HG02610 (cell line): ENCODE measurements around the gene KRTAP4-8.
"Not testable (repeated sequence)": the region's sequence is repeated elsewhere in the genome, so short reads cannot be mapped to it uniquely, and the experiment has no call there.

ENCODE experiments used
- ATAC-seq: cut with Tn5 transposase; IDR thresholded peaks from one replicate; pipeline ENCODE4 v1.9.1; 2021; ENCODE audit warnings: mild to moderate bottlenecking, moderate library complexity; ENCODE audit not compliant: unreplicated experiment

The KRTAP4-8 gene

DNA sequence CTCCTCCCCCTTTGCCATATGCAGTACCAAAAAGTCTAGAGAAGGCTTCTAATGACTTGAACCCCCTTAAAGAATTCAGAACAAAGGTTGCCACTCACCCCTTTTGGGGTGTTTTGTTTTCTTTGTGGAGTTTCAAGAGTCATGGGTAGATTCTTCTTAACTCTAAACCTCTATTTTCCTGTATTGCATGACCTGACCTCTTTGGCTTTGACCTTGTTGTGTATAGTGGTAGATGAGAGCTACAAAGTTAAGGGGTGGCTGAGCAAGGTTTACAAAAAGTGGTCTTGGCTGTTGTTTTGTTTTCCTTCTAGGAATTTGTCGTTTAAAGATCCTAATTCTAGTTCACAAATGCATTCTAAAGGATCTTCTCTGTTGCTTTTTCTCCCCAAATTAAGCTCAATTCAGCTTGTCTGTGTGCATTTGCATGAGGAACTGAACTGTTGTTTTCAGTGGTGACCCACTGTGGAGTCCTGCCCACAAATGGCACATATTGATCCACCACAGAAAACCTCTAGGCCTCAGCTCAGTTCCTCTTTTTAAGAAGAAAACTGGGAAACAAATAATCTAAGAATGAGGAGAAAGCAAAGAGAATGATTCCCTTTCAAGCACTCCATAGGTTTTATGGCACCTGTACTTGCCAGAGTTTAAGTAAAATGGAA is 10.9 kb upstream of the KRTAP4-8 start:
- not testable (repeated sequence) for ATAC-seq

DNA sequence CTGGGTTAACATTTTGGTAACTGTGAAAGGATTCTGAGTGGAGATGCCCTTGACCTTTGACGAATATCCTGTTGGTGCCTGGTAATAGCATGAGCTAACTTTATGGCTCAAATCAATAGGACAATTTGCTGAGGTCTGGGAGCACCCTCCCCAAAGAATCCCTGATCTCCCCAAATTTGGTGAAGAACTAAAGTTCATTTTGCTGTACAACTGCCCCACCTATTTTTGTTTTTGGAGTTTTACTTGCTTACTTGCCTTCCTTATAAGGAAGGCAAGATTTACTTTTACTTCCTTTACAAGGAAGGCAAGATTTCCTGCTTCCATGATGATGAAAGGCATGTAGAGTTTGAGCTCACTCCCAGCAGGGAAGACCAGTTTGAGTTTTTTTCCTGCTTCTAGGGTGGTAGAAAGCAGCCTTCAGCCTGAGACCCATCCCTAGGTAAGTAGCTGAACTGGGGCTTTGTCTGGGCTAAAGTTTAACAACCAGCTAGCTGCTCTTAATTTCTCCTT is 10.1 kb upstream of the KRTAP4-8 start:
- no peak for ATAC-seq

DNA sequence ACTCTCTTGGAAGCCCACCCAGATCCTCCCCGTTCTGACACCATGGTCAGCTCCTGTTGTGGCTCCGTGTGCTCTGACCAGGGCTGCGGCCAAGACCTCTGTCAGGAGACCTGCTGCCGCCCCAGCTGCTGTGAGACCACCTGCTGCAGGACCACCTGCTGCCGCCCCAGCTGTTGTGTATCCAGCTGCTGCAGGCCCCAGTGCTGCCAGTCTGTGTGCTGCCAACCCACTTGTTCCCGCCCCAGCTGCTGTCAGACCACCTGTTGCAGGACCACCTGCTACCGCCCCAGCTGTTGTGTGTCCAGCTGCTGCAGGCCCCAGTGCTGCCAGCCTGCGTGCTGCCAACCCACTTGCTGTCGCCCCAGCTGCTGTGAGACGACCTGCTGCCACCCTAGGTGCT is 7.4 kb upstream of the KRTAP4-8 start, which contains the start of gene KRTAP4-9:
TSS of gene KRTAP4-9 (plus strand) at position 43 of the 400 bp plus-strand sequence. CDS start at position 43, 0 bp downstream.
- not testable (repeated sequence) for ATAC-seq

DNA sequence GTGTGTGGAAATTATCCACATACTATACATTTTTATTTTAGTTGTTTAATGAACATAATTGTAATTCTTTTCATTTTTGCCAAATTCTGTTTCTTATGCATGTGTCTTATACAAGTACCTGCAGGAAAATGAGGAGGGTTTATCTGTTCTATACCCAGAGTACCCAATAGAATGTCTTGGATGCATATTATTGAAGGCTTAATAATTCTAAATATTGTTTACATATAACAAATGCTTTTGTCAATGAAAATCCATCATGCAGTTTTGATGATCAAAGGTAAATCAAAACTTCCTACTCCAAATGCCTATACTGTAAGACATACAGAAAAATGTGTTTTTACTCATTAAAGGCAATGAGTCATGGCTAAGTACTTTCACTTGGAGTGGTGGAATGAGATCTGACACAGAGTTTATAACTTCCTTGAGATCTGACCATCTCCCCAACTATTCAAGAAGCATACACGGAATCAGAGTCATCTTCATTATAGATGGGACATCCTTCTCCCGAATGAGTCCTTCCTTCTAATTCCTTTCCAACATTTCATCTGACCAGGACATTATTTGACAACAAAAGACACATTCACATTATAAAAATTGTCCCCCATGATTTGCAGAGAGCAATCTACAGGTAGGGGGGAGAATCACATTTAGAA is 6.6 kb upstream of the KRTAP4-8 start:
- ATAC-seq = not testable (repeated sequence)

DNA sequence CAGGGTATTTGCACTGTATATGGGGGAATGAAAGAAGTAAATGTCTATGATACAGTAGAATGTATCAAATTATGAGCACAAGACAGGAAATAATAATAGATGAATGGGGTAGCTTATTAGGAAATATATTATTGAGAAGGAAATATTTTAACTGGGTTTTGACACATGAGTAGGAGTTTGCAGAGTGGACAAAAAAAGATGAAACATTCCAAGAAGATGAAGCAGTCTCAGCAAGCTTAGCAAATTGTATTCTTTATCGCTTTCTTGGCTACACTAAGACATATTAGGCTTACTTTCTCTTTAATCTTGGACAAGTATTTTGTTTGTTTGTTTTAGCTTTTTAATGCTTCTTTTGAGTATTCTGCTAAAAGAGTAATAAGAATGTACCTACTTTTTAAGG is 6.0 kb upstream of the KRTAP4-8 start:
- ATAC-seq = no peak

DNA sequence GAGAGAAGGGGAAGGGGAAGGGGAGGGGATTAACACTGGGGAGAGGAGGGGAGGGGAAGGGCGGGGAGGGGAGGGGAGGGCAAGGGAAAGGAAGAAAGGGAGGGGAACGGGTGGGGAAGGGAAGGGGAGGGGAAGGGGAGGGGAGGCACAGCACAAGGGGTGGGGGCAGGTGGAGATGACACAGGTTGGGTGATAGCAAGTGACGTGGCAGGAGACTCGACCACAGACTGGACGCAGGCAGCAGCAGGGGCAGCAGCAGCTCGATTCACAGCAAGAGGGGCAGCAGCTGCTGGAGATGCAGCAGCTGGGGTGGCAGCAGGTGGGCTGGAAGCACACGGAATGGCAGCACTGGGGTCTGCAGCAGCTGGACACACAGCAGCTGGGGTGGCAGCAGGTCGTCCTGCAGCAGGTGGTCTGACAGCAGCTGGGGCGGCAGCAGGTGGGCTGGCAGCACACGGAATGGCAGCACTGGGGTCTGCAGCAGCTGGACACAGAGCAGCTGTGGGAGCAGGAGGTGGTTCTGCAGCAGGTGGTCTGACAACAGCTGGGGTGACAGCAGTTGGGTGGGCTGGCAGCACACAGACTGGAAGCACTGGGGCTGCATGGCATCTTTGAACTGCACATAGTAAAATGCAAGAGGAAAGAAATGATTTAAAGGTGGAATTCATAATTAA is 3.8 kb upstream of the KRTAP4-8 start, which contains the start of gene KRTAP4-16:
TSS of gene KRTAP4-16 (minus strand) at position 624 of the 674 bp plus-strand sequence. CDS start at position 624, 0 bp downstream.
- no peak for ATAC-seq

DNA sequence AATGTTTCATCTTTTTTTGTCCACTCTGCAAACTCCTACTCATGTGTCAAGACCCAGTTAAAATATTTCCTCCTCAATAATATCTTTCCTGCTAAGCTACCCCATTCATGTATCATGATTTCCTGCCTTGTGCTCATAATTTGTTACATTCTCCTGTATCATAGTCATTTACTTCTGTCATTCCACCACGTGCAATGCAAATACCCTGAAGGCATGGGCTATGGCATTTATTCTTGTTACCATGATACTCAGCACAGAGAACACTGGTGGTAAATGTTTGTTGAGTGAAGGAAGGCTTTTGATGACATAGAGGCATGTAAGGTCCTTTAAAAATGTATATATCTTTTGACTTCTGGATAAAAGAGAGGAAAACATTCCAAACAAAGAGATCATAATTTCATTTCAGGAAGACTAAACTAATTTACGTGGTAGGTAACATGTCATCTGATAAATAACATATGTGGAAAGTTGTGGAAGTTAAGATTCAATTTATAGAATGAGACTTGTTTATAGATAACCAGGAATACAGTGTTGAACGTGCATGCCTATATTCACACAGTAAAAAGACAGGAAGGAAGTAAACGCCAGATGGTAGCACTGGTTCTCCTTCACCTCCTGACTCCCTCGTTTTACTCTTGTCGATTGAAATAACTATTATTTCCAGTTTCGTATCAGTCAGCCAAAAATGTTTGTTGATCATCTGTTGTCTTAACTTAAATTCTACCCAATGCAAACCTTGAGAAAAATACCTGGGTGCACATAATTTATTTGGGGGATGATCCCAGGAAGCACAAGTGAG is 1.9 kb upstream of the KRTAP4-8 start:
- not testable (repeated sequence) for ATAC-seq

DNA sequence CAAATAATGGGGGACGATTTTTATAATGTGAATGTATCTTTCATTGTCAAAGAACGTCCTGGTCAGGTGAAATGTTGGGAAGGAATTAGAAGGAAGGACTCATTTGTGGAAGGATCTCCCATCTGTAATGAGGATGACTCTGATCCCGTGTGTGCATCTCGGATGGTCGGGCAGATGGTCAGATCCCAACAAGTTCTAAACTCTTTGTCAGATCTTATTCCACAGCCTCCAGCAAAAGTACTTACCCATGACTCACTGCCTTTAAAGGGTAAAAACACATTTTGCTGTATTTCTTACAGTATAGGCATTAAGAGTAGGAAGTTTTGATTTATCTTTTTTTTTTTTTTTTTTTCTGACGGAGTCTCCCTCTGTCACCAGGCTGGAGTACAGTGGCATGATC is 539 bp upstream of the KRTAP4-8 start:
- ATAC-seq = no peak

DNA sequence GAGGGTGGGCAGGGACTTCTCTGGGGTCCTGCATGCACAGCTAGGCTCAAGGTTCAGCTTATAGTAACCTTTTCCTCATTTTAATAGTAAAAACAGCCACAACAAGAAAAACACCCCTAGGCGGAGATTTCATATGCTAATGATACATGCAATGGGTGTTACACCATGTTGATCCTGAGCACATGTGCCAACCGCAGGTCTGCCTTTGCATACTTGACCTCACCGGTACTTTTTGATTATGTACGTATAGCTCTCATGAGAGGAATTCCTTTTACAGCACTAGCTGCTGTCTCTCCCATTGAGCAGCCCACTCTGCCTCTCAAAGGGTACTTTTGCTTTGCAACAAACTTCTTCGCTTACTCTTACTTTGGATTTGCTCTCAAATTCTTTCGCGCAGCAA is 1.9 kb downstream of the KRTAP4-8 start:
- ATAC-seq = no peak

DNA sequence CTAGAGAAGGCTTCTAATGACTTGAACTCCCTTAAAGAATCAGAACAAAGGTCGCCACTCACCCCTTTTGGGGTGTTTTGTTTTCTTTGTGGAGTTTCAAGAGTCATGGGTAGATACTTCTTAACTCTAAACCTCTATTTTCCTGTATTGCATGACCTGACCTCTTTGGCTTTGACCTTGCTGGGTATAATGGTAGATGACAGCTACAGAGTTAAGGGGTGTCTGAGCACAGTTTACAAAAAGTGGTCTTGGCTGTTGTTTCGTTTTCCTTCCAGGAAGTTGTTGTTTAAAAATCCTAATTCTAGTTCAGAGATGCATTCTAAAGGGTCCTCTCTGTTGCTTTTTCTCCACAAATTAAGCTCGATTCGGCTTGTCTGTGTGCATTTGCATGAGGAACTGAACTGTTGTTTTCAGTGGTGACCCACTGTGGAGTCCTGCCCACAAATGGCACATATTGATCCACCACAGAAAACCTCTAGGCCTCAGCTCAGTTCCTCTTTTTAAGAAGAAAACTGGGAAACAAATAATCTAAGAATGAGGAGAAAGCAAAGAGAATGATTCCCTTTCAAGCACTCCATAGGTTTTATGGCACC is 9.1 kb downstream of the KRTAP4-8 start:
- ATAC-seq = not testable (repeated sequence)

DNA sequence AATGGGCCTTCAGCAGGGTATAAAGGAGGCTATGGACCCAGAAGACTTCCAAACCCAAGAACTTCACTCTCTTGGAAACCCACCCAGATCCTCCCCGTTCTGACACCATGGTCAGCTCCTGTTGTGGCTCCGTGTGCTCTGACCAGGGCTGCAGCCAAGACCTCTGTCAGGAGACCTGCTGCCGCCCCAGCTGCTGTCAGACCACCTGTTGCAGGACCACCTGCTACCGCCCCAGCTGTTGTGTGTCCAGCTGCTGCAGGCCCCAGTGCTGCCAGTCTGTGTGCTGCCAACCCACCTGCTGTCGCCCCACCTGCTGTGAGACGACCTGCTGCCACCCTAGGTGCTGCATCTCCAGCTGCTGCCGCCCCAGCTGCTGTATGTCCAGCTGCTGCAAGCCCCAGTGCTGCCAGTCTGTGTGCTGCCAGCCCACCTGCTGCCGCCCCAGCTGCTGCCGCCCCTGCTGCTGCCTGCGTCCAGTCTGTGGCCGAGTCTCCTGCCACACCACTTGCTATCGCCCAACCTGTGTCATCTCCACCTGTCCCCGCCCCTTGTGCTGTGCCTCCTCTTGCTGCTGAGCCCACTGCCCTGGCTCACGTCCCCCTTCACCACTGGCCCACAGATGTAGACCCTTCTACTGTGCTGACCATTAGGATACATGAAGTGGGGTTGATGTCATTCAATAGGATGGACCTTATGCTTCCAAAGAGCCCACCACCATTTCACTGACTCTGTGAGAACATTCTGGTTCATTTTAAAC is 13.7 kb downstream of the KRTAP4-8 start, which contains the start of gene KRTAP4-7:
TSS of gene KRTAP4-7 (plus strand) at position 51 of the 757 bp plus-strand sequence. CDS start at position 108, 57 bp downstream.
- not testable (repeated sequence) for ATAC-seq

DNA sequence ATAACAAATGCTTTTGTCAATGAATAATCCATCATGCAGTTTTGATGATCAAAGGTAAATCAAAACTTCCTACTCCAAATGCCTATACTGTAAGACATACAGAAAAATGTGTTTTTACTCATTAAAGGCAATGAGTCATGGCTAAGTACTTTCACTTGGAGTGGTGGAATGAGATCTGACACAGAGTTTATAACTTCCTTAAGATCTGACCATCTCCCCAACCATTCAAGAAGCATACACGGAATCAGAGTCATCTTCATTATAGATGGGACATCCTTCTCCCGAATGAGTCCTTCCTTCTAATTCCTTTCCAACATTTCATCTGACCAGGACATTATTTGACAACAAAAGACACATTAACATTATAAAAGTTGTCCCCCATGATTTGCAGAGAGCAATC is 14.5 kb downstream of the KRTAP4-8 start:
- ATAC-seq = not testable (repeated sequence)

DNA sequence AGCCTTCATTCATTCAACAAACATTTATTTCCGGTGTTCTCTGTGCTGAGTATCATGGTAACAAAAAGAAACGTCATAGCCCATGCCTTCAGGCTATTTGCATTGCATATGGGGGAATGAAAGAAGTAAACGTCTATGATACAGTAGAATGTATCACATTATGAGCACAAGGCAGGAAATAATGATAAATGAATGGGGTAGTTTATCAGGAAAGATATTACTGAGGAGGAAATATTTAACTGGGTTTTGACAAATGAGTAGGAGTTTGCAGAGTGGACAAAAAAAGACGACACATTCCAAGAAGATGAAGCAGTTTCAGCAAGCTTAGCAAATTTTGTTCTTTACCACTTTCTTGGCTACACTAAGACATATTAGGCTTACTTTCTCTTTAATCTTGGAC is 15.3 kb downstream of the KRTAP4-8 start:
- ATAC-seq = no peak

DNA sequence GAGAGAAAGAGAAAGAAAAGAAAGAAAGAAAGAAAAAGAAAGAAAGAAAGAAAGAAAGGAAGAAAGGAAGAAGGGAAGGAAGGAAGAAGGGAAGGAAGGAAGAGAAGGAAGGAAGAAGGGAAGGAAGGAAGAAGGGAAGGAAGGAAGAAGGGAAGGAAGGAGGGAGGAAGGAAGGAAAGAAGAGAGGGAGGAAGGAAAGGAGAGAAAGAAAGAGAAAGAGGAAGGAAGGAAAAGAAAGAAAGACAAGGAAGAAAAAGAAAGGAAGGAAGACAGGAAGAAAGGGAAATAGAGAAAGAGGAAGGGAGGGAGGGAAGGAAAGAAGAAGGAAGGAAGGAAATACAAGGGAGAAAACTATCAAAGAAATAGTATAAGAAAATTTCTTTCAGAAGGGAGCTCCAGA is 21.2 kb downstream of the KRTAP4-8 start:
- no peak for ATAC-seq

DNA sequence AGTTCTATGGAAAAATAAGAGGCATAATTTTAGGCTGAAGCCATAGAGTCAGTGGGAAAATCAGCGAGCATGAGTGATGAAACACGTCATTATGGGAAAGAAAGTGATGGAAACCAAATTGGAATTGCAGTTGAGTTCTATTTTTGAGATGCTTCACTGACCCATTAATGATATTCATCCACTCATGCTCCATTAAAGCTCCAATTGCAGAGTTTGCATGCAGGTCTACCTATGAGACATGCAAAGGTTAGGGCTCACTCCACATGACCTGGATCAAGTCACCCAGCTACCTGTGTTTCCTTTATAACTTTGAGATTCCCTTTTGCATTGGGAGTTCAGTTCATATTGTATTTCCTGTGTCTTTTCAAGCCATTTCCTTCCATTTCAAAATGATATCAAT is 24.3 kb downstream of the KRTAP4-8 start:
- ATAC-seq = no peak

DNA sequence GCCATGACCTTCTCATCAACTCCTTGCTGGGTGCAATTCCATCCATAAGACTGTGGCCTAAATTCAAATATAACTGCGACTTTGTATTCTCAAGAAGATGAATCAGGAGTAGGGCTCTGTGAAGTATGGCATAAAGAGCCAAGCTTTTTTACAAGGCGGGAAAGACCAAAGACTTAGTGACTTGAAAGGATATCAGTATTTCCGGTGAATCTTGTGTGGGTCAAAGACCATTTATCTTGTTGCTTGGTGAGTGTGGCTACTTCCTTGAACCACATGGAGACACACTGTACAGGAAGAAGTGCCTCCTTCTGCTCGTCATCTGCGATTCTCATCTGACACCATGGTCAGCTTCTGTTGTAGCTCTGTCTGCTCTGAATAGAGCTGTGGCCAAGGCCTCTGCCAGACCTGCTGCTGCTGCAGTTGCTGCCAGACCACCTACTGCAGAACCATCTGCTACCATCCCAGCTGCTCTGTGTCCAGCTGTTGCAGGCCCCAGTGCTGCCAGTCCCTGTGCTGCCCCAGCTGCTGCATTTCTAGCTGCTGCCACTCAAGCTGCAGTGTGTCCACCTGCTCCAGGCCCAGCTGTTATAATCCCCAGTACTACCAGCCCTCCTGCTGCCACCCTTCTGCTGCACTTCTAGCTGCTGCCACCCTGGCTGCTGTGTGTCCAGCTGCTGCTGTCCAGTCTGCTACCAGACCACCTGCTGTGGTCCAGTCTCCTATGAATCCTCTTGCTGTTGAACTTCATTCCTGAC is 26.2 kb downstream of the KRTAP4-8 start:
- no peak for ATAC-seq

DNA sequence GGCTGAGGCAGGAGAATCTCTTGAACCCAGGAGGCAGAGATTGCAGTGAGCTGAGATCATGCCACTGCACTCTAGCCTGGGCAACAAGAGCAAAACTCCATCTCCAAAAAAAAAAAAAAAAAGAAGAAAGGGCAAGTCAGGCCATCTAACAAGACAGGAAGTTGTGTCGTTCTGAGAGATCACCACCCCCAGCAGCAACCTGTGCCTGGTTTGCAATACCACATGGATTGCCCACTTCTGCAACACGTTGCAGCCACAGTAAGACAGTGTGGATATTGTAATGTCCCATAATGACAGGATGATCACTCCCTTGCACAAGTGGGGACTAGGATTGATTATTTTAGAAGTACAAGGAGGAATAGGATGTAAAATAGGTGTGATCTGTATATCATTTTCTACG is 28.9 kb downstream of the KRTAP4-8 start:
- ATAC-seq = no peak

DNA sequence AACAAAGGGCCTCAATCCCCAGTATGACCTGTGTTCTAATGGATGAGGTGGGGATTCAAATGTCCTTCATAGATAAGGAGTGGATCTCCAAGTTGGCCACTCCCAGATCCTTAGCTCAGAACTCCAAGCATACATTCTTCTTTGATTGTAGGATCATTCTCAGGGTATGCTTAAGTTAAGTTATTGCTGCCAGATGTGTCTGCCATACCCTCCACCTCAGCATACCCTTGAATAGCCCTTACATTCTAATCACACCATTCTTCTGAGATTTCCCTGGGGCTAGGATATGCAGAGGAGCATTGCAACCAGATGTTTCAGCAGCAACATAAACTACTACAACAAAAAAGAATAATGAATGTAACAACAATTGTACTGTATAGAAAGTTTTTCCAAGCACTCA is 30.7 kb downstream of the KRTAP4-8 start:
- ATAC-seq = no peak
